ENCODE results near the gene GGCX. TPM values are rescaled to one million over a fixed set of nuclear protein-coding genes. Genes with fewer than 3 reads are reported as not detected.

The GGCX gene
- total and polyA plus RNA-seq, 12 donors = 14.9 to 85.2 (median 44.1) TPM

DNA sequence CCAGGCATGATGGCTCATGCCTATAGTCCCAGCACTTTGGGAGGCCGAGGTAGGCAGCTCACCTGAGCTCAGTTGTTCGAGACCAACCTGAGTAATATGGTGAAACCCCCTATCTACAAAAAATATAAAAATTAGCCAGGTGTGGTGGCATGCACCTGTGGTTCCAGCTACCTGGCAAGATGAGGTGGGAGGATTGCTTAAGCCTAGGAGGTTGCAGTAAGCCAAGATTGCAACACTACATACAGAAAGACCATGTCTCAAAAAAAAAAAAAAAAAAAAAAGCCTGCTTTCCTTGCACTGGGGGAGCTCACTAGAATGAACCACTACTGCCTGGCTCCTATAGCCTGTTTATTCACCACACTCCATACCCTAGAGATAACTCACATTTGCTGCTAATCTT, 29.7 kb downstream of the GGCX start:
- no peaks in the 10 kb centered on the region for H3K9me3 ChIP-seq (replicated peaks in 1 of 3)
- 50 to 100% (median 62%) methylated on average over 2 of the region's 2 CpGs for WGBS, 4 donors
- H3K4me3 ChIP-seq = no peak overlapping the region
- peaks cover 0 to 11% of the 10 kb centered on the region in 2 donors for H3K4me1 ChIP-seq (replicated peaks in 1 of 2)
- no peak for TF ChIP-seq POLR2A (IDR thresholded peaks at IDR 0.05)
- TF ChIP-seq, protein P1, sequence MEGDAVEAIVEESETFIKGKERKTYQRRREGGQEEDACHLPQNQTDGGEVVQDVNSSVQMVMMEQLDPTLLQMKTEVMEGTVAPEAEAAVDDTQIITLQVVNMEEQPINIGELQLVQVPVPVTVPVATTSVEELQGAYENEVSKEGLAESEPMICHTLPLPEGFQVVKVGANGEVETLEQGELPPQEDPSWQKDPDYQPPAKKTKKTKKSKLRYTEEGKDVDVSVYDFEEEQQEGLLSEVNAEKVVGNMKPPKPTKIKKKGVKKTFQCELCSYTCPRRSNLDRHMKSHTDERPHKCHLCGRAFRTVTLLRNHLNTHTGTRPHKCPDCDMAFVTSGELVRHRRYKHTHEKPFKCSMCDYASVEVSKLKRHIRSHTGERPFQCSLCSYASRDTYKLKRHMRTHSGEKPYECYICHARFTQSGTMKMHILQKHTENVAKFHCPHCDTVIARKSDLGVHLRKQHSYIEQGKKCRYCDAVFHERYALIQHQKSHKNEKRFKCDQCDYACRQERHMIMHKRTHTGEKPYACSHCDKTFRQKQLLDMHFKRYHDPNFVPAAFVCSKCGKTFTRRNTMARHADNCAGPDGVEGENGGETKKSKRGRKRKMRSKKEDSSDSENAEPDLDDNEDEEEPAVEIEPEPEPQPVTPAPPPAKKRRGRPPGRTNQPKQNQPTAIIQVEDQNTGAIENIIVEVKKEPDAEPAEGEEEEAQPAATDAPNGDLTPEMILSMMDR (IDR thresholded peaks at IDR 0.05) = no peak
- no peaks in the 10 kb centered on the region for H3K27me3 ChIP-seq
- no peak overlapping the region for H3K27ac ChIP-seq
- H3K36me3 ChIP-seq (replicated peaks in 1 of 2) = no peaks in the 10 kb centered on the region
- no peak for DNase-seq
- intact Hi-C loops (cut with DNase I) = no loop called here

DNA sequence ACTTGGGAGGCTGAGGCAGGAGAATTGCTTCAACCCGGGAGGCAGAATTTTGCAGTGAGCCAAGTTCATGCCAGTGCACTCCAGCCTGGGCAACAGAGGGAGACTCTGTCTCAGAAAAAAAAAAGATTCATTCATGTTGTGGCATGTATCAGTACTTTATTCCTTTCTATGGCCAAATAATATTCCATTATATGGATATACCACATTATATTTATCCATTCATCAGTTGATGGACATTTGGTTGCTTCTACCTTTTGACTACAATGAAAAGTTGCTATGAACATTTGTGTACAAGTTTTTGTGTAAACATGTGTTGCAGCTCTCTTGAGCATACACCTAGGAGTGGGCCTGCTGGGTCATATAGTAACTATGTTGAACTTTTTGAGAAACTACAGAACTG, 31.5 kb downstream of the GGCX start:
- H3K36me3 ChIP-seq (replicated peaks in 1 of 2) = no peaks in the 10 kb centered on the region
- no peak overlapping the region for H3K27ac ChIP-seq
- intact Hi-C loops (cut with DNase I) = no loop called here
- H3K9me3 ChIP-seq (replicated peaks in 1 of 3) = no peaks in the 10 kb centered on the region
- TF ChIP-seq, protein P1 (IDR thresholded peaks at IDR 0.05) = no peak
- no peak for TF ChIP-seq POLR2A (IDR thresholded peaks at IDR 0.05)
- WGBS, 4 donors = 91 to 100% (median 94%) methylated on average over 1 of the region's 1 CpG
- no peak overlapping the region for H3K4me3 ChIP-seq
- peaks cover 0 to 1% of the 10 kb centered on the region in 2 donors for H3K4me1 ChIP-seq (replicated peaks in 1 of 2)
- H3K27me3 ChIP-seq = no peaks in the 10 kb centered on the region
- no peak for DNase-seq

DNA sequence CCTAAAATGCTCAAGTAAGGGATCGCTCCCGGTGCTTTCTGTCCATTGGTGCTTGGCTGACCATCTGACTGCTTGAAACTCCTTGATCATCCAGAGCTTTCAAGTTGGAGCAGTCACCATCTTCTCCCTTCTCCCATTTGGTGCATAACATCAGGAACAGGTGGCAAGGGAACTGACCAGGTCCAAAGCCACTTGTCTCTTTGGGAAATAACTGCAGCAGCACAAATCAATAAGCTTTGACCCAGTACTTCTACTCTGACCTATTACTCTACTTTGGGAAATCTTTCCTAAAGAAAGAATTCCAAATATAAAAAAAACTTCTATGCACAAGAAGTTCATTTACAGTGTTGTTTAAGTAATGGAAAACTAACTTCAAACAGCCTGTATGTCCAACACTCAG, 32.9 kb downstream of the GGCX start:
- TF ChIP-seq, protein P1 (IDR thresholded peaks at IDR 0.05) = no peak
- TF ChIP-seq POLR2A (IDR thresholded peaks at IDR 0.05) = no peak
- Histone ChIP-seq H3K36me3 (replicated peaks in 1 of 2) (no peaks in the 10 kb centered on the region), H3K27me3 (no peaks in the 10 kb centered on the region), H3K4me1 (replicated peaks in 1 of 2) (peaks cover 8 to 16% of the 10 kb centered on the region in 2 donors), H3K27ac (no peak overlapping the region), H3K4me3 (no peak overlapping the region), H3K9me3 (replicated peaks in 1 of 3) (no peaks in the 10 kb centered on the region)
- intact Hi-C loops (cut with DNase I) = no loop called here
- DNase-seq = no peak
- WGBS, 4 donors = 89 to 94% (median 91%) methylated on average over 2 of the region's 2 CpGs

DNA sequence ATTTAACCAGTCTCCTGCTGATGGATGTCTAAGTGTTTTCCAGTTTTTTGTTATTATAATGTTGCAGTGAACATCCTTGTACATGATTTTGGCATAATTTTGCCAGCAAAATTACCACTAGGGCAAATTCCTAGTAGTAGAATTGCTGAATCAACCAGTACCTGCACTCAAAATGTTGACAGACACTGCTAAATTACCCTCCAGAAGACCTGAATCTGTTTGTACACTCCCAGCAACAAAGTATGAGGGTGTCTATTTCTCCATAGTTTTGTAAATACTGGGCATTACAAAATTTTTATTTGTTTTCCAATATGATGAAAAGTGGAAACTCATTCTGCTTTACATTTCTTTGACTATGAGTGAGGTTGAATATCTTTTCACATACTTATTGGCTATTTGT, 33.5 kb downstream of the GGCX start:
- H3K36me3 ChIP-seq (replicated peaks in 1 of 2) = no peaks in the 10 kb centered on the region
- no peaks in the 10 kb centered on the region for H3K9me3 ChIP-seq (replicated peaks in 1 of 3)
- intact Hi-C loops (cut with DNase I) = no loop called here
- H3K4me3 ChIP-seq = no peak overlapping the region
- peaks cover 8 to 17% of the 10 kb centered on the region in 2 donors for H3K4me1 ChIP-seq (replicated peaks in 1 of 2)
- no peak for TF ChIP-seq POLR2A (IDR thresholded peaks at IDR 0.05)
- TF ChIP-seq, protein P1 (IDR thresholded peaks at IDR 0.05) = no peak
- H3K27me3 ChIP-seq = no peaks in the 10 kb centered on the region
- no peak for DNase-seq
- H3K27ac ChIP-seq = no peak overlapping the region

Measured in adrenal gland (tissue), 12 donors.